GM23338 (cell line): ENCODE data around the gene SSTR5. TPM values are rescaled to one million over a fixed set of nuclear protein-coding genes. Genes with fewer than 3 reads are reported as not detected.

Experiments
- ATAC-seq: fragments of 200-7000 bp; cut with Tn5 transposase; 3 replicates; pipeline ENCODE4 v1.9.1; 2020
- DNase-seq: peaks from one replicate; pipeline ENCODE4 v3.0.0-alpha.2; 2015; ENCODE audit warnings: low spot score
- H2AFZ ChIP-seq: fragments of 200-600 bp; sonication (generic); 2 replicates; pipeline ENCODE4 v1.8.0; 2016; ENCODE audit warnings: antibody characterized with exemption, mild to moderate bottlenecking, moderate library complexity
- H3F3A ChIP-seq: fragments of 200-600 bp; sonication (generic); replicated peaks from 2 replicates; pipeline ENCODE4 v1.8.0; 2017; ENCODE audit warnings: antibody characterized with exemption, mixed run types, low read depth
- H3K27ac ChIP-seq: fragments of 200-600 bp; sonication (generic); 2 replicates; pipeline ENCODE4 v1.6.1; 2016; ENCODE audit warnings: low read depth
- H3K27me3 ChIP-seq: fragments of 200-600 bp; sonication (generic); 2 replicates; pipeline ENCODE4 v1.8.0; 2016; ENCODE audit warnings: mild to moderate bottlenecking, mixed run types, moderate library complexity; ENCODE audit not compliant: insufficient read depth
- H3K36me3 ChIP-seq: fragments of 200-600 bp; sonication (generic); 2 replicates; pipeline ENCODE4 v1.8.0; 2016; ENCODE audit warnings: mild to moderate bottlenecking; ENCODE audit not compliant: insufficient read depth
- H3K4me1 ChIP-seq: fragments of 200-600 bp; sonication (generic); 2 replicates; pipeline ENCODE4 v1.8.0; 2016; ENCODE audit warnings: mild to moderate bottlenecking, moderate library complexity; ENCODE audit not compliant: insufficient read depth
- H3K4me2 ChIP-seq: fragments of 200-600 bp; sonication (generic); 2 replicates; pipeline ENCODE4 v1.7.1; 2017; ENCODE audit warnings: mixed run types
- H3K4me3 ChIP-seq: fragments of 200-600 bp; sonication (generic); 2 replicates; pipeline ENCODE4 v1.6.1; 2016; ENCODE audit warnings: mixed run types
- H3K79me2 ChIP-seq: fragments of 200-600 bp; sonication (generic); replicated peaks from 2 replicates; pipeline ENCODE4 v1.8.0; 2017; ENCODE audit warnings: mild to moderate bottlenecking; ENCODE audit not compliant: insufficient read depth
- H3K9me2 ChIP-seq: fragments of 200-600 bp; sonication (generic); 2 replicates; pipeline ENCODE4 v1.8.0; 2017; ENCODE audit not compliant: insufficient read depth
- H4K20me1 ChIP-seq: fragments of 200-600 bp; sonication (generic); replicated peaks from 2 replicates; pipeline ENCODE4 v1.8.0; 2017; ENCODE audit warnings: mild to moderate bottlenecking; ENCODE audit not compliant: insufficient read depth
- H3K27ac Mint-ChIP-seq: 2 replicates; pipeline ENCODE4 v1.8.0; 2020; ENCODE audit warnings: inconsistent platforms, mild to moderate bottlenecking, moderate library complexity, mixed read lengths
- H3K27me3 Mint-ChIP-seq: 3 replicates; pipeline ENCODE4 v1.8.0; 2022; ENCODE audit warnings: low read depth, mild to moderate bottlenecking, moderate library complexity, mixed read lengths, inconsistent platforms; ENCODE audit not compliant: insufficient read depth, poor library complexity
- H3K36me3 Mint-ChIP-seq: 3 replicates; pipeline ENCODE4 v1.8.0; 2021; ENCODE audit warnings: low read depth, mild to moderate bottlenecking, inconsistent platforms, moderate library complexity, mixed read lengths
- H3K4me1 Mint-ChIP-seq: 3 replicates; pipeline ENCODE4 v1.8.0; 2020; ENCODE audit warnings: mild to moderate bottlenecking, inconsistent platforms, mixed read lengths
- H3K4me3 Mint-ChIP-seq: 3 replicates; pipeline ENCODE4 v1.8.0; 2021; ENCODE audit warnings: moderate library complexity, mild to moderate bottlenecking, inconsistent platforms, mixed read lengths
- H3K9me3 Mint-ChIP-seq: 3 replicates; pipeline ENCODE4 v1.8.0; 2020; ENCODE audit warnings: moderate library complexity, mild to moderate bottlenecking, inconsistent platforms, mixed read lengths
- EZH2 ChIP-seq: fragments of 200-600 bp; sonication (generic); IDR thresholded peaks from one replicate; pipeline ENCODE4 v1.8.0; 2017; ENCODE audit warnings: antibody characterized with exemption, mild to moderate bottlenecking, low read depth; ENCODE audit not compliant: unreplicated experiment
- EZH2phosphoT487 ChIP-seq: fragments of 200-600 bp; sonication (generic); IDR thresholded peaks from one replicate; pipeline ENCODE4 v1.8.1; 2018; ENCODE audit warnings: antibody characterized with exemption; ENCODE audit not compliant: unreplicated experiment
- JUNB ChIP-seq: IDR thresholded peaks from one replicate; pipeline ENCODE4 v1.6.1; 2016; ENCODE audit warnings: antibody characterized with exemption; ENCODE audit not compliant: unreplicated experiment
- POLR2AphosphoS5 ChIP-seq: IDR thresholded peaks from 2 replicates; pipeline ENCODE4 v1.6.1; 2016; ENCODE audit warnings: antibody characterized with exemption, low read depth
- STAT1 ChIP-seq: IDR thresholded peaks from one replicate; pipeline ENCODE4 v1.6.1; 2016; ENCODE audit warnings: antibody characterized with exemption; ENCODE audit not compliant: unreplicated experiment
- ZNF114 ChIP-seq: fragments of 250-450 bp; sonication (Bioruptor Pico); IDR thresholded peaks from 2 replicates; pipeline ENCODE4 v1.5.0; 2020; ENCODE audit warnings: mild to moderate bottlenecking, moderate library complexity
- polyA plus RNA-seq: library from polyadenylated mRNA; unstranded; fragments of >200 nt; fragmentation: Nextera tagmentation; extraction: Ambion mirVana; gene quantifications from 2 replicates; pipeline ENCODE4 v1.2.1, GENCODE V29; 2016
- total RNA-seq: library from RNA; depleted of rRNA; stranded (reverse); fragments of >200 nt; shearing (Covaris generic); gene quantifications from 2 replicates; pipeline ENCODE4 v1.2.3, GENCODE V29; 2014
- TF ChIP-seq, protein P1 (sequence below): fragments of 250-450 bp; sonication (Bioruptor Pico); IDR thresholded peaks from 2 replicates; pipeline ENCODE4 v1.5.0; 2020; ENCODE audit warnings: mild to moderate bottlenecking, moderate library complexity

The SSTR5 gene
- total and polyA plus RNA-seq, 2 experiments from 2014 or later: 0.60 to 1.0 TPM

DNA sequence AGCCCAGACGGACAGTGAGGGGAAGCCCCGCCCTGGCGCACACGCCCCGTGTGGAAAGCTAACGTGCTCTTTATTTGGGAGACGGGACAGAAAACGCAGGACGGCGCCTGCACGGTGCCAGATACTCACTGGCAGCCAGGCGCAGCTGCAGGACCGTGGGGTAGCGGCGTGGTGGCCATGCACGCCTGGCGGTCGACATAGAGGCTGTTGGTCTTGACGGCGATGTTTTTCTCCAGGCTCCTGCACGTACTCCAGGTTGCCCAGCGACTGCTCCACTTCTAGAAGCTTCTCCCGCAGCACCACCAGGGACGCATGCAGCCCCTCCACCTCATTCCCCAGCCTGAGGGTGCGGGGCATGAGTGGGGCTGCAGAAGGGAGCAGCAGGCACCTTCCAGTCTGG lies 28.6 kb downstream of the SSTR5 start:
- Mint-ChIP-seq H3K27ac (no peak overlapping the region), H3K27me3 (peaks cover 3% of the 10 kb centered on the region), H3K4me1 (no peaks in the 10 kb centered on the region), H3K36me3 (no peaks in the 10 kb centered on the region), H3K9me3 (no peaks in the 10 kb centered on the region), H3K4me3 (no peak overlapping the region)
- H3K36me3 ChIP-seq: no peaks in the 10 kb centered on the region
- no peaks in the 10 kb centered on the region for H3K79me2 ChIP-seq
- no peak overlapping the region for H3K4me3 ChIP-seq
- ATAC-seq (no peak), DNase-seq (no peak)
- H3K27me3 ChIP-seq: no peaks in the 10 kb centered on the region
- H3K9me2 ChIP-seq: no peaks in the 10 kb centered on the region
- no peaks in the 10 kb centered on the region for H4K20me1 ChIP-seq
- no peak overlapping the region for H3K4me2 ChIP-seq
- H3F3A ChIP-seq: 0 out of 2 replicates have a peak, but pooled peaks cover 4% of the 10 kb centered on the region
- H2AFZ ChIP-seq: no peak overlapping the region
- TF ChIP-seq EZH2phosphoT487 (no peak), EZH2 (no peak), POLR2AphosphoS5 (no peak), JUNB (no peak), ZNF114 (no peak), STAT1 (no peak)
- TF ChIP-seq, protein P1, sequence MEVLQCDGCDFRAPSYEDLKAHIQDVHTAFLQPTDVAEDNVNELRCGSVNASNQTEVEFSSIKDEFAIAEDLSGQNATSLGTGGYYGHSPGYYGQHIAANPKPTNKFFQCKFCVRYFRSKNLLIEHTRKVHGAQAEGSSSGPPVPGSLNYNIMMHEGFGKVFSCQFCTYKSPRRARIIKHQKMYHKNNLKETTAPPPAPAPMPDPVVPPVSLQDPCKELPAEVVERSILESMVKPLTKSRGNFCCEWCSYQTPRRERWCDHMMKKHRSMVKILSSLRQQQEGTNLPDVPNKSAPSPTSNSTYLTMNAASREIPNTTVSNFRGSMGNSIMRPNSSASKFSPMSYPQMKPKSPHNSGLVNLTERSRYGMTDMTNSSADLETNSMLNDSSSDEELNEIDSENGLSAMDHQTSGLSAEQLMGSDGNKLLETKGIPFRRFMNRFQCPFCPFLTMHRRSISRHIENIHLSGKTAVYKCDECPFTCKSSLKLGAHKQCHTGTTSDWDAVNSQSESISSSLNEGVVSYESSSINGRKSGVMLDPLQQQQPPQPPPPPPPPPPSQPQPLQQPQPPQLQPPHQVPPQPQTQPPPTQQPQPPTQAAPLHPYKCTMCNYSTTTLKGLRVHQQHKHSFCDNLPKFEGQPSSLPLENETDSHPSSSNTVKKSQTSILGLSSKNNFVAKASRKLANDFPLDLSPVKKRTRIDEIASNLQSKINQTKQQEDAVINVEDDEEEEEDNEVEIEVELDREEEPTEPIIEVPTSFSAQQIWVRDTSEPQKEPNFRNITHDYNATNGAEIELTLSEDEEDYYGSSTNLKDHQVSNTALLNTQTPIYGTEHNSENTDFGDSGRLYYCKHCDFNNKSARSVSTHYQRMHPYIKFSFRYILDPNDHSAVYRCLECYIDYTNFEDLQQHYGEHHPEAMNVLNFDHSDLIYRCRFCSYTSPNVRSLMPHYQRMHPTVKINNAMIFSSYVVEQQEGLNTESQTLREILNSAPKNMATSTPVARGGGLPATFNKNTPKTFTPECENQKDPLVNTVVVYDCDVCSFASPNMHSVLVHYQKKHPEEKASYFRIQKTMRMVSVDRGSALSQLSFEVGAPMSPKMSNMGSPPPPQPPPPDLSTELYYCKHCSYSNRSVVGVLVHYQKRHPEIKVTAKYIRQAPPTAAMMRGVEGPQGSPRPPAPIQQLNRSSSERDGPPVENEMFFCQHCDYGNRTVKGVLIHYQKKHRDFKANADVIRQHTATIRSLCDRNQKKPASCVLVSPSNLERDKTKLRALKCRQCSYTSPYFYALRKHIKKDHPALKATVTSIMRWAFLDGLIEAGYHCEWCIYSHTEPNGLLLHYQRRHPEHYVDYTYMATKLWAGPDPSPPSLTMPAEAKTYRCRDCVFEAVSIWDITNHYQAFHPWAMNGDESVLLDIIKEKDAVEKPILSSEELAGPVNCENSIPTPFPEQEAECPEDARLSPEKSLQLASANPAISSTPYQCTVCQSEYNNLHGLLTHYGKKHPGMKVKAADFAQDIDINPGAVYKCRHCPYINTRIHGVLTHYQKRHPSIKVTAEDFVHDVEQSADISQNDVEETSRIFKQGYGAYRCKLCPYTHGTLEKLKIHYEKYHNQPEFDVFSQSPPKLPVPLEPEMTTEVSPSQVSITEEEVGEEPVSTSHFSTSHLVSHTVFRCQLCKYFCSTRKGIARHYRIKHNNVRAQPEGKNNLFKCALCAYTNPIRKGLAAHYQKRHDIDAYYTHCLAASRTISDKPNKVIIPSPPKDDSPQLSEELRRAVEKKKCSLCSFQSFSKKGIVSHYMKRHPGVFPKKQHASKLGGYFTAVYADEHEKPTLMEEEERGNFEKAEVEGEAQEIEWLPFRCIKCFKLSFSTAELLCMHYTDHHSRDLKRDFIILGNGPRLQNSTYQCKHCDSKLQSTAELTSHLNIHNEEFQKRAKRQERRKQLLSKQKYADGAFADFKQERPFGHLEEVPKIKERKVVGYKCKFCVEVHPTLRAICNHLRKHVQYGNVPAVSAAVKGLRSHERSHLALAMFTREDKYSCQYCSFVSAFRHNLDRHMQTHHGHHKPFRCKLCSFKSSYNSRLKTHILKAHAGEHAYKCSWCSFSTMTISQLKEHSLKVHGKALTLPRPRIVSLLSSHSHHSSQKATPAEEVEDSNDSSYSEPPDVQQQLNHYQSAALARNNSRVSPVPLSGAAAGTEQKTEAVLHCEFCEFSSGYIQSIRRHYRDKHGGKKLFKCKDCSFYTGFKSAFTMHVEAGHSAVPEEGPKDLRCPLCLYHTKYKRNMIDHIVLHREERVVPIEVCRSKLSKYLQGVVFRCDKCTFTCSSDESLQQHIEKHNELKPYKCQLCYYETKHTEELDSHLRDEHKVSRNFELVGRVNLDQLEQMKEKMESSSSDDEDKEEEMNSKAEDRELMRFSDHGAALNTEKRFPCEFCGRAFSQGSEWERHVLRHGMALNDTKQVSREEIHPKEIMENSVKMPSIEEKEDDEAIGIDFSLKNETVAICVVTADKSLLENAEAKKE: no peak
- H3K4me1 ChIP-seq: no peaks in the 10 kb centered on the region
- H3K27ac ChIP-seq: no peak overlapping the region
